Left ventricle myocardium superior (tissue), 1 donor: ENCODE measurements around the gene HOXB13. TPM values are rescaled to one million over a fixed set of nuclear protein-coding genes. Genes with fewer than 3 reads are reported as not detected.

ENCODE experiments used
- ATAC-seq: fragments of 200-7000 bp; cut with Tn5 transposase; one replicate; pipeline ENCODE4 v1.9.1; 2020; ENCODE audit warnings: mild to moderate bottlenecking, moderate library complexity
- DNase-seq: peaks from one replicate; pipeline ENCODE4 v3.0.0-alpha.2; 2020
- intact Hi-C: fragments of 100-400 bp; cut with micrococcal nuclease; formaldehyde crosslinking; loops from one replicate; pipeline ENCODE4 v1.11.0; 2022
- total RNA-seq: library from RNA; stranded (reverse); fragmentation: NEBNext Ultra II Directional; extraction: Animal tissue kit (Norgen Biotek cat#: 25700); gene quantifications from one replicate; pipeline ENCODE4 v1.2.1, GENCODE V29; 2021
- donor health status: DM: no; HTN: yes; CAD: no; lungs with severe emphysema.

Gene HOXB13
- total RNA-seq, 1 donor from 2014 or later: not detected

DNA sequence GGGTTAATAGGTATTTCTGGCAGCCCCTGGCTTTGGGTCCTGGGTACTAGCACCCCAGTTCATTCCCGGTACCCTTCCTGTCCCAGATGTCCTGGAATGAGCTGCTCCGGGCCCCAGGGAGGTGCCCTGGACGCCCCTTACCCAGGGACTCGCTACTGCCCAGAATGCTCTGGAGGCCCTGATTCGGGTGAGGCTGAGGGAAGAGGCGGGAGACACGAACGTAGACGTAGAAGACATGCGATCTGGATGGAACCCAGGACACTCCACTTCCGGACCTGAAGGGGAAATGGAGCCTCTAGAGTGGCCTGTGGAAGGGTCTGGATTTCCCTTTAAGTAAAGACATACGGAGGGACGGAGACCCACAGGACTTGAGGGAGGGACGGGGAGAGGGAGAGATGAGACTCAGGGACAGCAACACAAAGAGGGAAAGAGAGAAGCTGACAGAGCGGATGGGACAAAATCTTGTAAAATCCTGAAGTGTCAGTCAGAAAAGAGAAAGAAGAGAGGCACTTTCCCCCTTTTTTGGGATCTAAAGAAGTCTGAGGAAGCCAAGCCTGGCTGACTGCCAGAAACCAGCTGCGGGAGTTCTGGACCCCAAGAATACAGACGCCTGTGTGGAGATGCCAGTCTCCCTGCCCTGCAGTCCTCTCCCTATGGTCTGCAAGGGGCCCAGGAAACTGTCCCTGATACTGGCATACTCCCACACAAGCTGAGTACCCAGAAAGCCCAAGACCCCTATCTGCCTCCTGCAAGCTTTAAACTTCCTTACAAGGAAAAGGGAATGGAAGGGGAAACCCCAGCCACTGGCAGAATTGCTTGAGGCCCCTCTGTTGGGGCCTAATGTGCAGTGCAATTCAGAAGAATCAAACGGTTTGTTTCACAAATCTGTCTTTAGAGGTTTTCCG, 1.0 kb upstream of the HOXB13 start:
- no peak for DNase-seq
- ATAC-seq: no peak
- intact Hi-C loops: loop anchor here (10.0 kb wide), 1 partner anchor 65 kb away; no protein-coding TSS in a partner anchor

DNA sequence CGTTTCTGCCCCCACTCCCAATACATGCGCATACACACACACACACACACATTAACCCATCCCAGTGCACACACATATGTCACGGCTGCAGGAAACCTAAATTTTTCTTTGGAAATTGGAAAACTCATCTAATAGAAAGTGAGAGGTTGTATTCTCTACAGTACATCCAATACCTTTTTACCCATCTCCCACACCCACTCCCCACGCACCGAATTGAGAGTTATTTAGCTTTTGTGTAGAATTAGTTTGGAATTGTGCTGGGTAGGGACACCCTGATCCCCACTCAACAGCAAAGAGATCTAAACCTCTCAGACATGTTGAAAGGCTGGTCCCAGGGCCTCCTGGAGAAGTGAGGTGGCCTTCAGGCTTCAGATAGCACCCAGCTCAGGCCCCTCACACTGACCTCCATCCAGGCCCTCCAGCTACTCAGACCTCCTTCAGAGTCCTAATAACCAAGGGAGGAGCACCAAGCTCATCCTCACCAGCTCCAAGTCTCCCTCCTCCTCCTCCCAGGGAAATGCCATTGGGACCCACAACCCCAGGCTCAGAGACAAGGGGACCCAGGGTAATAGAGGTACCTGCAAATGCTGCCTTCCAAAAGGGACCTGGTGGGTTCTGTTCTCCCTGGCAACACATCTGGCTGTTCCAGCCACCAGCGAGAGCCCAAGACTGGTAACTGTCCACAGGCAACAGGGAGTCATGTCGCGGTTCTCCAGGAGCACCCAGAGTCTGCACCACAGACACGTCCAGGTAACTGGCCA, 955 bp downstream of the HOXB13 start:
- no peak for ATAC-seq
- intact Hi-C loops: loop anchor here (10.0 kb wide), 1 partner anchor 67 kb away; no protein-coding TSS in a partner anchor
- DNase-seq: no peak

GRCh38 chr17:48726916-48727286, 1.6 kb downstream of the HOXB13 start:
- no peak for DNase-seq
- intact Hi-C loops: loop anchor here (10.0 kb wide), 1 partner anchor 68 kb away; no protein-coding TSS in a partner anchor

GRCh38 chr17:48726114-48726915, 2.2 kb downstream of the HOXB13 start:
- ATAC-seq (no peak), DNase-seq (no peak)
- intact Hi-C loops: loop anchor here (10.0 kb wide), 1 partner anchor 68 kb away; no protein-coding TSS in a partner anchor

More at GRCh38 chr17:48726916-48727286, 1.6 kb downstream of the HOXB13 start:
- ATAC-seq: no peak

- intact Hi-C loops: loop anchor here (10.0 kb wide), 1 partner anchor 69 kb away; no protein-coding TSS in a partner anchor
- ATAC-seq (no peak), DNase-seq (no peak)
Observed at GRCh38 chr17:48725288-48726064, 3.1 kb downstream of the HOXB13 start.

GRCh38 chr17:48725004-48725287, 3.6 kb downstream of the HOXB13 start:
- no peak for DNase-seq
- intact Hi-C loops: loop anchor here (10.0 kb wide), 1 partner anchor 70 kb away; no protein-coding TSS in a partner anchor
- no peak for ATAC-seq

- intact Hi-C loops: loop anchor here (10.0 kb wide), 1 partner anchor 70 kb away; no protein-coding TSS in a partner anchor
- DNase-seq (peak; percentile 90), ATAC-seq (peak; percentile 89)
Observed at GRCh38 chr17:48724251-48725003, 4.1 kb downstream of the HOXB13 start.

DNA sequence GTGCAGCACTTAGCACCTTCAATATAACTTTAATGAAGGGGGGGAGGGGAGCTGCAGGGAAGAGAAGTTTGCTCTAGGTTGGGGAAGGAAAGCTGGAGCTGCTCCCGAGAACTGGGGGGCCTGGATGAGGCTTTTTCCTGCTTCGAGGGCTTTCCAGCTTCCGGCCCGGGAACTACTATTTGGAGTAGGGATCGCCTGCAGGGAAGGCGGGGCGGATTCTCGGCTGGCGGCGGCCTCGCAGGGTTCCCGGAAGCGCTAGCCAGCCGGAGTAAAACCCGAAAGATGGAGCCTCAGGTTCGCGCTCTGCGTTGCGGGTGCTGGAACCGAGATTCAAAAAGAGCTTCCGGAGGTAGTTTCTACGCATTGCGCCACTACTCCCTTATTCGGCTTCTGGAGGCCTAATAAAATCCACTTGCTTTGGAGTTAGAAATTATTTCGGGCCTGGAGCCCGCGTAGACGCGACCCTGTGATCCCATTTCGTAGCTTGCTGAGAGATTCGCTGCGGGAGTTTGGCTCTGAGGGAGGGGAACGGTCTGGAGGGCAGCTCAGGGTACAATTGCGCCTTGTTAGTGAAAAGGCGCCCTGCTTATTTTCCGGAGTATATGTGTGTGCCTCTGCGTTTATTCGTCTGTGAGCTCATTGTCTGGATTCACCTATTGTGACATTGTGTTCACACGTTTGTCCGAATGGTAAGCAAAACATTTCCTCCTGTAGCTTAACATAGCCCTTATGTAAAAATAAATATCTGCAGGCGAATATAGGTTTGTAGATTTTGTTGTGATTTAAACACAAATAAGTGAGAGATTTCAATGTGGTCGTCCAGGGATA, 4.9 kb downstream of the HOXB13 start:
- ATAC-seq (no peak), DNase-seq (no peak)
- intact Hi-C loops: loop anchor here (10.0 kb wide), 1 partner anchor 71 kb away; no protein-coding TSS in a partner anchor

- intact Hi-C loops: loop anchor here (10.0 kb wide), 1 partner anchor 72 kb away; no protein-coding TSS in a partner anchor
- ATAC-seq (no peak), DNase-seq (no peak)
Observed at GRCh38 chr17:48722915-48723422, 5.6 kb downstream of the HOXB13 start, which contains the start of gene PRAC2. TSS of gene PRAC2 (plus strand) at chr17:48723185. CDS start at chr17:48724411, 1,226 bp downstream.

GRCh38 chr17:48722201-48722907, 6.2 kb downstream of the HOXB13 start, which contains the start of gene PRAC1:
TSS of gene PRAC1 (minus strand) at chr17:48722518. CDS start at chr17:48722392, 126 bp downstream.
- no peak for ATAC-seq

GRCh38 chr17:48721009-48721402, 7.5 kb downstream of the HOXB13 start:
- intact Hi-C loops: loop anchor here (10.0 kb wide), 1 partner anchor 74 kb away; no protein-coding TSS in a partner anchor
- no peak for ATAC-seq
- DNase-seq: no peak

More at GRCh38 chr17:48722201-48722907, 6.2 kb downstream of the HOXB13 start, which contains the start of gene PRAC1:
- intact Hi-C loops: loop anchor here (10.0 kb wide), 1 partner anchor 72 kb away; no protein-coding TSS in a partner anchor
- DNase-seq: no peak

DNA sequence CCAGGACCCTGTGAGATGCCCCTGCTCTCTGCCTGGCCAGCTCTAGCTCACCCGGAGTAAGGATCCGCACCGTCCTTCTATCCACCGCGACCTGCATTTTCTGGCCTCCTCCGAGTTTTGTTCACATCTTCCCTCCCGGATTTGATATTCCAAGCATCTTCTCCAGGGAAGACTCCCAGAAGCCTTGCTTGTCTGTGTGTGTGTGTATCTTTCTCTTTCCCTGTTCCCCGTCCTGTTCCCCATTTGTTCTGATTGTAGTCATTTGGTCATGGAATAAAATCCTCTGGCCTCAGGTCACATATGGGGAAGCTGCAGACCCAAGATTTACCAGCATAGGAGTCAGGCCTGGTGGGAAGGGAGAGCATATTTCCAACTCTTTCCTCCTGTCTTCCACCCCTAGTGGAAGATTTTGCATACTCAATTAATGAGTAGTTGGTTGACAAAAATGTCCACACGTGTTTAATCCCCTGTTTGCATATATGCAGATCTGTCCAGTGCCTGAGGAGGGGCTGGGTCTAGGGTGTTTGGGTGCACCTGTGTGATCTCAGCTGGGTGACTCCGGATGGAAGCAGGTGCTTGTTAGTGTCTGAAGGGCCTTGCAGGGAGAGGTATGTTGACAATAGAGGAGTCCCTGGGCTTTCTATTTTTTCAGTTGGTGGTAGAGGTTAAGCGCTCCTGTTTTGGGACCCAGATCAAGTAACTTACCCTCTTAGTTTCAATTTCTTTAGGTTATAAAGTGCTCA, 8.1 kb downstream of the HOXB13 start:
- no peak for ATAC-seq
- DNase-seq: no peak
- intact Hi-C loops: loop anchor here (10.0 kb wide), 1 partner anchor 74 kb away; no protein-coding TSS in a partner anchor

- DNase-seq (no peak), ATAC-seq (no peak)
- intact Hi-C loops: loop anchor here (10.0 kb wide), 1 partner anchor 75 kb away; no protein-coding TSS in a partner anchor
Observed at GRCh38 chr17:48719642-48720265, 8.8 kb downstream of the HOXB13 start.
